HG02678 (cell line): Measurements from ENCODE around the gene PAPOLB.
A peak's percentile ranks its signal among the peaks of the same experiment; 100 is the strongest.

Source experiments
- ATAC-seq: cut with Tn5 transposase; IDR thresholded peaks from one replicate; pipeline ENCODE4 v1.9.1; 2021; ENCODE audit warnings: mild to moderate bottlenecking, moderate library complexity; ENCODE audit not compliant: unreplicated experiment

Gene PAPOLB

DNA sequence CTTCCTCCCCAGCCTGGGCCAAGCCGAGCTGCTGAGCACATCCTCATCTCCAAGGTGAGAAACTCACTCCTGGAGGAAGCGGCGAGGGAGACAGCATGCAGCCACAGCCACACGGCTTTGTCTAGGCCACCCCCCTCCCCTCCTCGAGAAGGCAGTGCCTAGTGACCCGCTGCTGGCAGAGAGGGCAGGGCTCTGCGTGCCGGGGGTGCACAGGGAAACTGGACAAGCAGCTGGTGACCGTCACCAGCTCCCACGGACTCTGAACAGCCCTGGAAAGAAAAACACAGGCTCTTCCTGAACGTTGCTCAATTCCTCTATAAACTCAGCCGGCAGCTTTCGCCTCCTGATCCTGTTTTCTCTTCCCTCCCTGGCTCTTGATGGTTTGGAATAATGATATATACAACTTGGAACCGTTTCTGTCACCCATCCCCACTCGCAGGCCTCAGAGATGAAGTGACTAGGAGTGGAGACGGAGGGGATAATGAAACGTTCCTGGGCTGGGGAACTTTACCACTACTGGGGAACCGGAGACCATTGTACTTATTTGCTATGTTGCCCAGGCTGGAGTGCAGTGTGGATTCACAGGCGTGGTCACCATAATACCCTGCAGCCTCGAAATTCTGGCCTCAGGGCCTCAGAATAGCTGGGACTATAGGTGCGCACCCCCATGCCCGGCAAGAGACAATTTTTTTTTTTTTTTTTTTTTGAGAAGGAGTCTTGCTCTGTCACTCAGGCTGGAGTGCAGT lies 19.3 kb downstream of the PAPOLB start:
- no peak for ATAC-seq

DNA sequence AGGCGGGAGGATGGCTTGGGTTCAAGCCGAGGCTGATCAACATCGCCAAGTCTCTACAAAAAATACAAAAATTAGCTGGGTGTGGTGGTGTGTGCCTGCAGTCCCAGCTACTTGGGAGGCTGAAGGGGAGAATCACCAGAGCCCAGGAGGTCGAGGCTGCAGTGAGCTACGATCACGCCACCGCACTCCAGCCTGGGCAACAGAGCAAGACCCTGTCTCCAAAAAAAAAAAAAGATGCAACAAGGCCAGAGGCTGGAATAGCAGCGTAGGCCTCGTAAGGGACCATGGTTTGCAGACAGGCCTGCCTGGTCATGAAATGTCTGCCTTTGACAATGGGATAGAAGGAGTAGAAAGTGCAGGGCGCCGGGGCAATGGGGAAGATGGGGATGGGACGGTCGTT lies 20.0 kb downstream of the PAPOLB start:
- ATAC-seq = no peak

DNA sequence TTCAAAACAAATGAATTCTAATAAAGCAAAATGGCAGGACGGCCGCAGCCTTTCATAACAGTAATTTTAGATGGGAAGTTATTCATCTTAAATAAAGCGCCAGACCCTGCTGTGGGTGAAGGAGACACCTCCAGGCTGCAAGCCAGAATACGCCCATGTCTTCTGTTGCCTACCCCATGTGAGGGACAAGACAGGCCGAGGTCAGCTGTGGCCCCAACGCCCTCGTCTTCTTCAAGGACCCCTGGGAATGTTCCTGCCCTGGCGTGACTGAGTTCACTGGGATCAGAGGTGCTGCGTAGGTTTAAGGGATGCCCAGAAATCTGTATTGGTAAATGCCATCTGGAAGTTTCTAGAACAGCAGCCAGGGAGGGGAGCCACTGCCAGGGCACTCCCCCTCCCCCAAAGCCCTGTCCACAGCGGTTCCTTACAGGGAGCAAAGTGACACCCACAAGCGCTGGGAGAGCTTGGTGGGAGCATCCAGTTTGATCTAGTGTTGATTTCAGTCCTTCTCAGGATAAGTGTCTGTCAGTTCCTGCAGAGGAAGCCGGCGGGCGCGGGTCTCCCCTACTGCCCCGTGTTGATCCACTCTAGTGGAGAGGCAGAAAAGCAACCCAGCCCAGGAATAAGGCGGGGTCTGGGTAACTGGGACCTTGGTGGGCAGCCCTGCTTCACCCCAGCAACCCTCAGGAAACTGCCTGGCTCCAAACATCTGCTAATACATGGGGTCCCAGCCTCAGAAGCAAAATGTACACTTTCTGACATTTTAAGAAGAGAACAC lies 20.6 kb downstream of the PAPOLB start:
- ATAC-seq = no peak

DNA sequence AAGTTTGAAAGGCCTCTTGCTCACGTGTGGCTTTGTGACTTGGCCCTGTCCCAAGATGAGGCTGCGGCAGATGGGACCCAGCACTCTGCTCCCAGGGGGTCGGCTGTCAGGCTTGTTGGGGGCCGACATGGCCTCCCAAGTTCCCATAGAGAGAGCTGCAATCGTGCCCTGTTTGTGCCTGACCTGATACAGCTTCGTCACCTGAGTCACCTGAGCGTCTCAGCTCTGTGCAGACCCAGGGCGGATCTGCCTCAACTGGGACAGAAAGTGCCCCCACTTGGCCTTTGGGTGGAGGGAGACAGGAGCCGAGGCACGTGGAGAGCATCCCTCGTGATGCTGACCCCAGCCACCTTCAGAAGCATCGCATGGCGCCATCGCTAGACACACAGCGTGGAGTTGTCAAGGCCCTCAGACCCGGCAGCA lies 21.7 kb downstream of the PAPOLB start:
- ATAC-seq = no peak

- ATAC-seq = no peak
These were observed 23.1 kb downstream of the PAPOLB start for GRCh38 chr7:4838626-4839334.

- no peak for ATAC-seq
These were observed 23.8 kb downstream of the PAPOLB start for GRCh38 chr7:4837803-4838625.

DNA sequence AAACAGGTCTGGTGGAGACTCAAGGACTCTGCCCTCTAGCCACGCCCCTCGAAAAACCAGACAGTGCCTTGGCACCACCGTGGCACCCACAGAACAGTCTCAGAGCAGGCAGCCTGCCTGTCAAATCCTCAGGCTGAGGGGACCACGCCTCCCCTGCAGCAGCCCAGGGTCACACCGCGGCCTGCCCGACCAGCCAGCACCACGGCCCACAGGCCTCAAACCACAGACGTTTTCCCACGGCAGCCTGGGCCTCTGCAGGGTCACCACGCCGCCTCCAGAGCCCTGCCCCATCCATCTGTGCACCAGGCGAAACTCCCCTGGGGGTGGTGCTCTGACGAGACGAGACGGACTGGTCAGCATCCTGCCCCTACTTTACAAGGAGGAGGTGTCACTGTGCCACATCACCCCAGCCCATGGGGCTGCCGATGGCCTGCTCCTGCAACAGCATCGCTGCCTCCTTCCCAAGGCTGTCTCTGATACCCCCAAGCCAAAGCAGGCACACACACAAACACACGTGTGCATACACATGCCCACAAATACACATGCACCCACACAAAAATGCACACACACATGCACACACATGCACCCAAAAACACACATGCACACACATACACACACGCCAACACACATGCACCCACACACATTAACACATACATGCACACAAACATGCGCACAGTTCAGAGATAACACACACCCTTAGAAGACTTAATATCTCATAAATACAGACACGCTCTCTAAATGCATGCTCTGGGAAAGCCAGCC lies 24.6 kb downstream of the PAPOLB start:
- no peak for ATAC-seq

GRCh38 chr7:4836206-4836661 lies 25.6 kb downstream of the PAPOLB start:
- ATAC-seq = no peak

GRCh38 chr7:4835398-4836205 lies 26.2 kb downstream of the PAPOLB start:
- ATAC-seq = no peak

DNA sequence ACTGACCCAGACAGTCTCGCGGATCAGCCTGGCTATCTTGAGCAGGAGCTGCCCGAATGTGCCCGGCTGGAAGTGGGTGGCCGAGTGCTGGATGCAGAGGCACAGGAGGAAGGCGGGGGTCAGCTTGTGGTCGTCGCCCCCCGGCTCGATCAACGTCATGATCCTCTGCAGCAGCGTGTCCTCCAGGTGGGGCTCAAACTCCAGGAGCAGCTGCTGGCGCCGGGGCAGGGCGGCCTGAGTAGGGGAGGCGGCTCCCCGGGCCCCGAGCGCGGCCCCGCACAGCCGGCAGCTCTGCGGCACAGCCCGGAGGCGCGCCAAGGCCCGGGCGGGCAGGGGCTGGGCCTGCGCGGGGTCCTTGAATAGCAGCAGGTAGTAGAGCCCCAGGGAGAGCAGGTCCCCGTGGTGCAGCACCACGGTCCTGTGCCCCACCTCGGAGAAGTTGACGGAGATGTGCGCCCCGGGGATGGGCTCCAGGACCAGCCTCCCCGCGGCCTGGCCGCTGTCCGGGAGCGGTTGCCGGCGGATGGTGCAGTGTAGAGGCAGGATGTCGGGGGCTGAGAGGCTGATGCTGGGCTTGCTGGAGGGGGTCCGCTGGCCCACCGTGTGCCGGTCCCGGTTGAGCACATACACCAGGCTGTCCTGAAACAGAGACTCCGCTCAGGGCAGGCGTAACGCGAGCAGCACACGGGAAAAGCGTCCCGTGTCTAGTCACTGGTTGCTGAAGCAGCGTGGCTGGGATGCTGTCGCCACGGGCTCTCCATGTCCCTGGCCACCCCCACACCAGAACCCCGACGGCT lies 27.0 kb downstream of the PAPOLB start:
- ATAC-seq = no peak

DNA sequence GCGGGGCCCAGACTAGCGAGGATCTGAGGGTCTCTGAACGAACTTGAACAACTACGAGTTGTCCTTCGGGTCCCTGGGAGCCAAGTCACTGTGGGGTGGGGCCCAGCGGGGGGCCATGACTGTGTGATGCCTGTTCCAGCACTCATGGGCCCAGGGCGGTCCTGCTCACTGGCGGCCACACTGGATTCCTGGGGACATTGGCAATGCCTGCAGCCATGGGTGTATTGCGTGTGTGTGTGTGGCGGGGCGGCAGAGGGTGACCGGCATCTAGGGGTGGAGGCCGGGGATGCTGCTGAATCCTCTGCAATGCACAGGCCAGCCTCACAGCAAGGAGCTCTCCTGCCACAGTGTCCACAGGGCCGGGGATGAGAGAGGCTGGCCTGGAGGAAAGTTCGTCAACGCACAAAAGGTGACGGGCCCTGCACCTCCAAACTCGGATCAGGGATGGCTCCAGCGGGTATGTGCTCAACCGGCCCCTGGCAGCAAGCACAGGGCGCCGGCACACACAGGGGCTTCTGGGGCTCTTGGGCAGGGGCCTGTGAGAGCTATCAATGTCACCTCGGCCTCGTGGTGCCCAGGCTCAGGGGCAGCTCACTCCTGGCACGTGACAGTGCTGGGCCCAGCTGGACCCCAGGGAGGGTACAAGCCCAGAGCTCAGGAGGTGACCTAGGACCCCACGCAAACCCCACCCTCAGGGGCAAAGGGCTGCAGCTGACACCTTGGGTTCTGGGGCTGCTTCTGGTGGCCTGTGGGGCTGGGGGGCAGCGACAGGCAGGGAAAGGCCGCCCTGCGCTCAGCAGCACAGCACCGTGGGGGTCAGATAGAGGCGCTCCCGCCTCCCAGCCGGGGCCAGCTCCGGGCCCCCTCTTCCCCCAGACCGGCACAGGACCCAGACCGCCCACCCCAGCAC lies 27.9 kb downstream of the PAPOLB start:
- no peak for ATAC-seq

- no peak for ATAC-seq
These were observed 28.7 kb downstream of the PAPOLB start for GRCh38 chr7:4833176-4833575.

GRCh38 chr7:4832711-4833110 lies 29.1 kb downstream of the PAPOLB start:
- ATAC-seq = no peak

DNA sequence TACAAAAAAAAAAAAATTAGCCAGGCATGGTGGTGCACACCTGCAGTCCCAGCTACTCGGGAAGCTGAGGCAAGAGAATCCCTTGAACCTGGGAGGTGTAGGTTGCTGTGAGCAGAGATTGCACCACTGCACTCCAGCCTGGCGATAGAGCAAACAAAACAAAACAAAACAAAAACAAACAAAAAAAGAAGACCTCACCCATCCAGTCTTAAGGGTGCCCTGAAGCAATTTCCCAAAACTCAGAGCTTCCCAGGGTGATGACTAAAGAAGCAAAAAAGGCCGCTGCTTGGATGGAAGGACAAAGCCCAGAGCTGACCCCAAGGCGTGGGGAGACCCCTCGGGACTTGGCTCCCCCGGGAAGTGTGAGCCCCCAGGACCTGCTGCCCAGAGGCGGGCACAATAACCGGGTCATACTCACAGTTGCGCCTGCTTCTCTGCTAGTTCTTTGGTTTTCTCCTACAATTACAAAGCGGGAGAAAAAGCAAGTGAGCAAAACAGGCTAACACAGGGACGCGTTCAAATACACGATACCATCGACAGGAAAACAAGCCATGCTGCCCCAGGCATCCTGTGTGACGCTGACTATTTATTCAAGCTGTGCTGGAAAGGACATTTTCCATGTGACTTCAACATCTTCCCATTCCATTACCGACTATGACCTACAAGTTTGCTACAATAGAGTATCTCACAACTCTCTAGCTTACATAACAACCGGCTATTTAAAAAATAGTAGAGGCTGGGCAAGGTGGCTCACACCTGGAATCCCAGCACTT lies 29.9 kb downstream of the PAPOLB start:
- ATAC-seq = no peak

DNA sequence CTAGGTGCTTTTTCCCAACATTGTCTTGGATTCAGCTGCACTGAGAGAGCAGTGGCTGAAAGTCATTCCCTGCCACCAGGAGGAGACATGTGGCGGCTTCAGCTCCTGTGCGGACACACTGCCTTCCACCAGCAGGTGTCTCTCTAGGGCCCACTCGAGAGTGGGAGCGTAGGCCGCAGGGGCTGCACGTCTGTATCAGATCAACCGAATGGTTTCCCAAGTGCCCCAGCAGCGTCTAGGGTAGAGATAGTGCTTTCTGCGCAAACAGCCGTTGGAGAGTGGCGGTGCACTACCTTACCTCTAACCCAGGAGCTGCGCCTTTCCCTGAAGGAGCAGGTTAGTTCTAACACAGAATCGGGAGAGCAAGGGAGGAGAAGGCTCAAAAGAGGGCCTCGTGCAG lies 31.7 kb downstream of the PAPOLB start:
- ATAC-seq = peak; percentile 70

DNA sequence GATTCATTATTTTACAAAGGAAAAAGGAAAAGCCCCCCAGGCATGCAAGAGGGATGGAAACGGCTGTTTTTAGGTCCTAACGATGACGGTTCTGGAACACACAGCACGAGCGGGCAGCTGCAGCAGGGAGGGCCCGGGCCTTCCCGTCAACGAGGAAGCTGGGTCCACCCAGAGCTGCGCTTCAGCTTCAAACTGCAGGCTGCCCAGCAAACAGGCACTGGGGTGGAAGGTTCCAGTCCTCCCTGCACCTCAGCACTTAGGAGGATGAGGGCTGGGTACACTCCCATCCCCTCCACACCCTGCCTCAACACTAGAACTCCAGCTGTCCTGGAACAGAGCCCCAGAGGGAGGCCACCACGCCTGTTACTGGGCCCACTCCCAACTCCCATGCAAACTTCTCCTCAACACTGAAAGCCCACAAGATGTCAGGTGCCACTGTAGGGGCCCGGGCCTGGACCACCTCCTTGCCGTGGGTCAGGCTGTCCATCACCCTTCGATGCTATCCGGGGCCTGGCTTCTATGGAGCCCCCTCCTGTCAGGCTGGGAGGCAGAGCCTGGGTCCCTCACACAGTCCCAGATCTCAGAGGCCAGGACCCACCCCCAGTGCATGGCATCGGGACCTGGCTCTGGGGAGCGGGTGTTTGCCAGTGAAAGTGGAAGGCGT lies 33.0 kb downstream of the PAPOLB start:
- no peak for ATAC-seq
